LHCN-M2 (cell line): ENCODE measurements around the gene ZNF609. TPM values are rescaled to one million over a fixed set of nuclear protein-coding genes. Genes with fewer than 3 reads are reported as not detected.

Experiments used
- DNase-seq: peaks from one replicate; pipeline ENCODE4 v3.0.0-alpha.2; 2012; ENCODE audit warnings: low read depth
- total RNA-seq: library from RNA; depleted of rRNA; stranded (reverse); fragments of >200 nt; gene quantifications from 2 replicates; pipeline ENCODE4 v1.2.3, GENCODE V29; 2014

Gene ZNF609
- total RNA-seq, 1 experiment from 2014 or later = 13.1 TPM

DNA sequence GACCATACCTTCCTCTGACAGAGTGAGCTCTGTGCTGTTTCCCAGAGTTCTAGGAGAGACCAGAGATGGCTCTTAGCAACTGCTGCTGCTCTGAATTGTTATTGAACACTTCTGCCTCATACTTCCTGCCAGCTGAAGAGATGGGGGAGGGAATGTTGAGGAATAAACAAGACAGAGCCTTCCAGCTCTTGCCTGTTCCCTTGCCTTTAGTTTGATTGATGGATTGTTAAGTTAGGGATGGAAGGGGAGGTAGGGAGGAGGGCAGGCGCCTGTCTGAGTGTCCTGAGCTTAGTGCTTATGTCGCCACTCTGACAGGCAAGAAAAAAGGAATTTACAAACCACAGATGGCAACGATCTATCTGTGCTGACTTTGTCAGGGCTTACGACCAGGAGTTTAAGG, 42.8 kb downstream of the ZNF609 start:
- peak; percentile 68 for DNase-seq

DNA sequence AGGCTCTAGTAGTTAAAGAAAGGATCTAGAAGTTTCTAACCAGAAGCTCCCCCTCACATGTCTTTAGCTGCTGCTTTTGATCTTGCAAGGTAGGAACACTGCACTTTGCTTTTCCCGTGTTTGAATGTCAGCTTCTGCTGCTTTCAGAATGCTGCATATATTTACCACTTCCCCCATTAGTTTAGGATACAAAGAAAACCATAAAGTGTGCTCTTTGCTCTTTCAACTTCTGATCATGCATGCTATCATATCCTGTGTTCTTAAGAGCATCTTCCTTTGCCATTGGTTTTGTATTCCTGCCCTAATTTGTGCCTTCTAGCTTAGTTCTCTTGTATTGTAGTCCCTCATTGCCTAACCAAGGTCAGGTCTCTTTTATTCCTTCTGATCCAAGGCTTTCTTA, 43.3 kb downstream of the ZNF609 start:
- no peak for DNase-seq

GRCh38 chr15:64507293-64507802, 47.0 kb downstream of the ZNF609 start:
- peak; percentile 62 for DNase-seq

DNA sequence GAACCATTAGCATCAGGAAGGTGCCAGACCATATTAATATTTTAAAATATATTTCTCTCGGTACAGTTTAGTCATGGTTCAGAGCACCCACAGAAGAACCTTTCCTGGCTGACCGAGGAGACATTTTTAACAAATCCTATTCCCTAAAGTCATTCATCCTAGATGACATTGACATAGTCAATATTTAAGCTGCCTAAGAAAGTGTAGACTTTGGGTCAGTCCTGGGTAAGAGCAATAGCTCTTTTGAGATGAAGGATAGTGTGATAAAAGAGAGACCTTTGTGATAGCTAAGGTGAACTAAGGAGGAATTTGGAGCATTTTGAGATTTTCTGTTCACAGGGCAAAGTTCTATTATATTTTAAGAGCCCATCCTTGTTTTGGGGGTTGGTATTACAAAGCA, 47.5 kb downstream of the ZNF609 start:
- DNase-seq = no peak

- DNase-seq = no peak
These were observed 53.4 kb downstream of the ZNF609 start for GRCh38 chr15:64513823-64514222.

- no peak for DNase-seq
These were observed 54.8 kb downstream of the ZNF609 start for GRCh38 chr15:64515196-64515595.

DNA sequence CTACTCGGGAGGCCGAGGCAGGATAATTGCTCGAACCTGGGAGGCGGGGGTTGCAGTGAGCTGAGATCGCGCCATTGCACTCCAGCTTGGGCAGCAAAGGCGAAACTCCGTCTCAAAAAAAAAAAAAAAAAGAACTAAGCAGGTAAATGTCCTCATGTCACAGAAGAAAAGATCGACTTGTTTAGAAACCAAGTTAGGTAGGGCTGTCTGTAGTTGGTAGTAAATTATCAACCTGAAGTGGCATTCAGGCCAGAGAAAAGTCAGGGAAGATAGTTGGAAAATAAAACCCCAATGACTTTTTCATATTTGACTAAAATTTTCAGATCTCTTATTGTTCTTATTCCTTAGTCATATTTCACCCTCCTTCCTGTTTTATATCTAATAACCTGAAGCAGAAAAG, 55.4 kb downstream of the ZNF609 start:
- no peak for DNase-seq

DNA sequence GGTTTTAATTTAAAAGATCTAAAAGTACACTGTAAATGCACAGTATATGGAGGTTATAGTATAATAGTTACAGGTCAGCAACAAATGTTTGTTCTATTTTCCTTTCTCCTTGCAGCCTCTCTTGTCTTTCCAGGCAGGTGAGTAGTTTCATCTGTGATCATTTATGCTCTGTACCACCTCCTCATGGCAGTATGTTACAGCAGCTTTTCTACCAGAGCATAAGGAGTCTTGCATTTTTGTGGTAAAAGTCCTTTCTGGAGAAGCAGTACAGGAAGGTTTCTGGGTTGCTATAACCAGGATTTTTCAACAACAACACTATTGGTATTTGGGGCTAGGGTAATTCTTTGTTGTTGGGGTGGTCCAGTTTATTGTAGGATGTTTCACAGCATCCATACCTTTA, 59.5 kb downstream of the ZNF609 start:
- DNase-seq = no peak

- DNase-seq = peak; percentile 20
These were observed 60.8 kb downstream of the ZNF609 start for GRCh38 chr15:64521201-64521600.

DNA sequence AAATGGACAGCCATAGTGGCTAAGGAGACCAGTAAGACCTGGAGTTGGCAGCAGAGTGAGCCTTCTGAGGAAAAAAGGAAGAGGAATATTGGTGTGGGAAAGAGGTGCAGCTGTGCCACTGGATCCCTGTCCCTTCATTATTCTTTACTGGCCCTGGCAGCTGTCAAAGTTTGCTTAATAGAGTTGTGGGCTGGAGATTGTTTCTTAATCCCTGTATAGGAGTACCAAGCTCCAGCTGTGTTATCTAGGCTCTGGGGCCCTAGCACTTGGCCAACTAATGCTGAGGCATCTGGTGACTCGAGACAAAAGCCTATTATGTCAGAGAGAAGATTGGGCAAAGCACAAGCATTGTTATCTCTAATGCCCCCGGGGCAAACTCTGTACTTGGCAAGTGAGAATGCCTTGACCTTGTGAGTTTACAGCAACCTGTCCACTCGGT, 61.4 kb downstream of the ZNF609 start:
- DNase-seq = peak; percentile 97

DNA sequence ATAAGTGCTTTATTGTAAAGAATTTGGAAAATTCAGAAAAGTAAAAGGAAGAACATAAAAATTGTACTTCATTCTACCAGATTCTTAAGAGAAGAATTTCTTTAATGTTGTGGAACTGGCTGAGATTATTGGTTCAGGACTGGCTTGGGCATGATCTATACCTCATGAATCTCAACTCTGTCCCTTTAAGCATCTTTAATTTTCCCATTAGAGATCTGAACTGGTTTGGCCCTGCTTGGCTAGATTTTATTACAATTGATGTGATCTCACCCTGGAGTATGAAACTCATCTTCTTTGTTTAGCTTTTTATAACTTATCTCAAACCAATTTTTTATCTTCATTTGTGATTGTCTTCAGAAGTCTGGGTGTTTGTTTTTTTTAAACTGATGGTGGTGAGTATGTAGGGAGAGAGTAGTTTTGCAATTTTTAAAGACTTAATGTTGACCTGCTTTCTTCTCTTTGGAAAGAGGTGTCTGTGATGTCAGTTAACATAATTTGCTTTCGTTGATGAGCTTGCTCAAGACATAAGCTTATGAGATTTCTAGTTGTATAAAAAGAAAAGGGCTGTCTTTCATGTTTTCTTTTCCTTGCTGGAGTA, 61.9 kb downstream of the ZNF609 start:
- DNase-seq = no peak

GRCh38 chr15:64523240-64523639, 62.9 kb downstream of the ZNF609 start:
- no peak for DNase-seq

GRCh38 chr15:64524778-64525177, 64.4 kb downstream of the ZNF609 start:
- peak; percentile 31 for DNase-seq

GRCh38 chr15:64525828-64526530, 65.6 kb downstream of the ZNF609 start:
- no peak for DNase-seq

GRCh38 chr15:64527263-64527984, 67.0 kb downstream of the ZNF609 start:
- DNase-seq = peak; percentile 68

DNA sequence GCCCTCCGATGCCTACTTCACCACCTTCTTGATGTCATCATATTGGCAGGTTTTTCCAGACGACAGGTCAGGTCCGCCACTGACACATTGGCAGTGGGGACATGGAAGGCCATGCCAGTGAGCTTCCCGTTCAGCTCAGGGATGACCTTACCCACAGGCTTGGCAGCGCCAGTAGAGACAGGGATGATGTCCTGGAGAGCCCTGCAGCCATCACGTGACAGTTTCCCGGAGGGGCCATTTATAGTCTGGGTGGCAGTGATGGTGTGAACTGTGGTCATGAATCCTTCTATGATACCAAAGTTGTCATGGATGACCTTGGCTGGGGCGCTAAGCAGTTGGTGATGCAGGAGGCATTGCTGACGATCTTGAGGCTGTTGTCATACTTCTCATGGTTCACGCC, 68.5 kb downstream of the ZNF609 start:
- DNase-seq = no peak

DNA sequence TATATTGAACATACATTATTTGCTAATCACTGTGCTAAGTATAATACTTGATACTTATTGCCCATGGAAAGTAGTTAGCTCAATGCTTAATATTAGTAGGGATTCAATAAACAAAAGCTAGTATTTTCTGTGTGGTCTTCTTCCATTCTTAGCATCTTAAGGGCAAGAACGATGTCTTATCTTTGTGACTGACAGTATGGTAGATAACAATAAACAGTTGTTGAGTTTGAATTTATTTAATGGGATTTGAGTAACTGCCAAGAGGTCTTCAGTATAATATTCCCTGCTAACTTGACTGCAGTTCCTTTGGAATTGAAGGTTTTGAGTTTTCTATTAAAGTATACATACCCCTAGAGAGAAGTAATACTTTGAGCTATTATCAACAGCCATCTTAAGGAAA, 70.1 kb downstream of the ZNF609 start:
- DNase-seq = no peak

DNA sequence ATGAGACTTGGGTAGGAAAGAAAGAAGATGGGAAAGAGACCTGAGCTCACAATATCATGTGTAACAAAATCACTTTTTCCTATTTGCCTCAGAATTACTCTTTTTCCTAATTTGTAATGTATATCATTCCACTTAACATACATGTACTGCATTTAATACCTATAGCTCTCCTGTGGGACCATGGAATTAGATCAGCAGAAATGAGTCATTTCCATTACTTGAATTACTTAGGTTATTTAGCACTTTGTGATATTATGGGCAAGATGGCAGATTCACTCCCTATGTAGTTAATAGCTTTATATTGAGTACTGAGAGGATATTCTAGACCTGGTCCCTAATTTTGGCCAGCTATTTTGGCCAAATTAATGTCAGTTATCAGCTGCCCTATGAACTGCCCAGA, 70.5 kb downstream of the ZNF609 start:
- no peak for DNase-seq

- no peak for DNase-seq
These were observed 72.3 kb downstream of the ZNF609 start for GRCh38 chr15:64532521-64533315.

DNA sequence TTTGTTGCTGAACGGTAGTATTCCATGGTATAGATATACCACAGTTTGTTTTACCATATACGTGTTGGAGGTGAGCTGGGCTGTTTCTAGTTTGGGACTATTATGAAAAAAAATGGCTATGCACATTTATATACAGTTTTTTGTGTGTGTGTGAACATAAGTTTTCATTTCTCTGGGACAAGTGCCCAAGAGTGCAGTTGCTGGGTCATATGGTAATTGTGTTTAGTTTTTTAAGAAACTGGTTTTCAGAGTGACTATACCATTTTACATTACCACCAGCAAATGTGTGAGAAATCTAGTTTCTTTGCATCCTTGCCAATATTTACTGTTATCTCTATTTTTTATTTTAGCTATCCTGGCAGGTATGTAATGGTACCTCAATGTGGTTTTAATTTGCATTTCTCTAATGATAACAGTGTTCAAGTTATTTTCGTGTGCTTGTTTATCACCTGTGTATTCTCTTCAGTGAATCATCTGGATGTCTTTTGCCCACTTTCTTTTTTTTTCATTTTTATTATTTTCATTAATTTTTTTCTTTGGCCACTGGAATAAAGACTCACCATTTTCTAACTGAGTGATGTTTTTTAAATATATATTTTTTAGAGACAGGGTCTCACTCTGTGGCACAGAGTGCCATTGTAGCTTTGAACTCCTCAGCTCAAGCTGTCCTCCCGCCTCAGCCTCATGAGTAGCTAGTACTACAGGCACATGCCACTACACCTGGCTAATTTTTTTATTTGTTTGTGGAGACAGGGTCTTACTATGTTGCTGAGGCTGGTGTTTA, 75.3 kb downstream of the ZNF609 start:
- no peak for DNase-seq

DNA sequence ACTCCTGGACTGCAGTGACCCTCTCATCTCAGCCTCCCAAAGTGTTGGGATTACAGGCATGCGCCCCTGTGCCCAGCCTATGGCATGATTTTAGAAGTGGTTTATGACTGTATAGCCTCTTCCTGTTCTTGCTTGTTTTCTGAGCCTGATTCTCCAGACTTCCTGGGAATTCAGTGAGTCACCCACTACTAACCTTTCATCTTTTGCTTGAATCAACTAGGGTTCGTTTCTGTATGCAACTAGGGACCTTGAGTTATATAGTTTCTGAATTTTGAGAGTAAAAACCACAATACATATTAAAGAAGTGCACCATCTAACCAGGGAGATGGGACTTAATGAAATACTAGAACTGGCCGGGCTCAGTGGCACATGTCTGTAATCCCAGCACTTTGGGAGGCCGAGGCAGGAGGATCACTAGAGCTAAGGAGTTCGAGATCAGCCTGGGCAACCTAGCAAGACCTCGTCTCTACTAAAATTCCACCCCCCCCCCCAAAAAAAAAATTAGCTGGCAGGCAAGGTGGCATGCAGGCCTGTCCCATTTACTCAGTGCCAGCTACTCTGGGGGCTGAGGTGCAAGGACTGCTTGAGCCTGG, 76.0 kb downstream of the ZNF609 start:
- DNase-seq = peak; percentile 88
